Measurements from ENCODE around the gene ARHGAP1. TPM values are rescaled to one million over a fixed set of nuclear protein-coding genes. Genes with fewer than 3 reads are reported as not detected.

ARHGAP1 gene
- total RNA-seq, 1 experiment from 2014 or later, result 16.1 TPM

DNA sequence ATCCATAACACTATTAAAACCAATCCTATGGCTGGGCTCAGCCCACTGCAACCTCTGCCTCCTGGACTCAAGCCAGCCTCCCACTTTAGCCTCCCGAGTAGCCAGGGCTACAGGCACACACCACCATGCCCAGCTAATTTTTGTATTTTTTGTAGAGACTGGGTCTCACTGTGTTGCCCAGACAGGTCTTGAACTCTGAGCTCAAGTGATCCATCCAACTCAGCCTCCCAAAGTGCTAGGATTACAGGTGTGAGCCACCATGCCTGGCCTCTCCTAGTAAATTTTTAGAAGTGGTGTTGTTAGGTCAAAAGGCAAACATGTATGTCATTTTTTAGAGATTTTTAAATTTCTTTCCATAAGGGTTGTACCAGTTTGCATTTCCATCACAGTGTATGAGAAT is 32.8 kb upstream of the ARHGAP1 start:
- H2AFZ ChIP-seq (ENCODE audit: low read length), result no peak overlapping the region
- H3K27me3 ChIP-seq (ENCODE audit: low read length), result no peaks in the 10 kb centered on the region
- H3K9me2 ChIP-seq (replicated peaks; ENCODE audit: low read length), result no peaks in the 10 kb centered on the region
- H3K27ac ChIP-seq (ENCODE audit: low read length), result no peak overlapping the region
- no peak overlapping the region for H3K9ac ChIP-seq (ENCODE audit: low read length)
- no peaks in the 10 kb centered on the region for H3F3A ChIP-seq (ENCODE audit: low read length, unreplicated experiment)
- no peaks in the 10 kb centered on the region for H3K36me3 ChIP-seq (ENCODE audit: low read depth, low read length)
- CTCF ChIA-PET, result no interaction called here
- H3K9me3 ChIP-seq (ENCODE audit: low read length), result no peaks in the 10 kb centered on the region
- no peaks in the 10 kb centered on the region; the same call in none of the 2 replicates for H3K4me1 ChIP-seq (ENCODE audit: insufficient read depth, low read length)
- H3K4me2 ChIP-seq (ENCODE audit: low read length), result no peak overlapping the region
- POLR2A ChIA-PET (ENCODE audit: unreplicated experiment), result no interaction called here
- no peaks in the 10 kb centered on the region for H4K20me1 ChIP-seq (ENCODE audit: low read length)
- no peak for ATAC-seq
- TF ChIP-seq EZH2 (IDR thresholded peaks at IDR 0.05; ENCODE audit: low read length, unreplicated experiment) (no peak), EZH2phosphoT487 (IDR thresholded peaks at IDR 0.05; ENCODE audit: borderline replicate concordance, low read length) (no peak)
- TF ChIP-seq, protein P1, sequence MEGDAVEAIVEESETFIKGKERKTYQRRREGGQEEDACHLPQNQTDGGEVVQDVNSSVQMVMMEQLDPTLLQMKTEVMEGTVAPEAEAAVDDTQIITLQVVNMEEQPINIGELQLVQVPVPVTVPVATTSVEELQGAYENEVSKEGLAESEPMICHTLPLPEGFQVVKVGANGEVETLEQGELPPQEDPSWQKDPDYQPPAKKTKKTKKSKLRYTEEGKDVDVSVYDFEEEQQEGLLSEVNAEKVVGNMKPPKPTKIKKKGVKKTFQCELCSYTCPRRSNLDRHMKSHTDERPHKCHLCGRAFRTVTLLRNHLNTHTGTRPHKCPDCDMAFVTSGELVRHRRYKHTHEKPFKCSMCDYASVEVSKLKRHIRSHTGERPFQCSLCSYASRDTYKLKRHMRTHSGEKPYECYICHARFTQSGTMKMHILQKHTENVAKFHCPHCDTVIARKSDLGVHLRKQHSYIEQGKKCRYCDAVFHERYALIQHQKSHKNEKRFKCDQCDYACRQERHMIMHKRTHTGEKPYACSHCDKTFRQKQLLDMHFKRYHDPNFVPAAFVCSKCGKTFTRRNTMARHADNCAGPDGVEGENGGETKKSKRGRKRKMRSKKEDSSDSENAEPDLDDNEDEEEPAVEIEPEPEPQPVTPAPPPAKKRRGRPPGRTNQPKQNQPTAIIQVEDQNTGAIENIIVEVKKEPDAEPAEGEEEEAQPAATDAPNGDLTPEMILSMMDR (conservative IDR thresholded peaks at IDR 0.05; ENCODE audit: low read depth, low read length), result no peak
- intact Hi-C loops (cut with micrococcal nuclease), result no loop called here
- no peak for DNase-seq
- no peak overlapping the region for H3K4me3 ChIP-seq (ENCODE audit: low read length)
- H3K79me2 ChIP-seq (ENCODE audit: low read length), result no peaks in the 10 kb centered on the region
- BruUV-seq (replicated peaks), result no TSS peak

DNA sequence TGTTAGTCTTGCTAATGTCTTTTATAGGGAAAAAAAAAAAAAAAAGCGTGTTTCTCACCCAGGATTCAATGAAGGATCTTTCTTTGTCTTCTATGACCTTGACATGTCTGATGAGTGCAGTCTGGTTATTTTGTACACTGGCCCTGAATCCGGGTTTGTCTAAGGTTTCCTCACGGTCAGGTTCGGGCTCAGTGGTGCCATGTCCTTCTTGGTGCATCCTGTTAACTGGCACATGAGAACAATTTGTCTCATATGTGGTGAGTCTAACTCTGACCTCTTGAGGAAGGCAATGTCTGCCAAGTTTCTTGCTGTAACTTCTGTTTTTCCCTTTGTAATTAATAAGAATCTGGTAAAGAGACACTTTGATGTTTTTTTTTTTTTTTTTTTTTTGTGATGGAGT is 31.1 kb upstream of the ARHGAP1 start:
- no peak overlapping the region for H3K4me2 ChIP-seq (ENCODE audit: low read length)
- H3K27ac ChIP-seq (ENCODE audit: low read length), result no peak overlapping the region
- H3K4me1 ChIP-seq (ENCODE audit: insufficient read depth, low read length), result no peaks in the 10 kb centered on the region; the same call in none of the 2 replicates
- H4K20me1 ChIP-seq (ENCODE audit: low read length), result no peaks in the 10 kb centered on the region
- H3K79me2 ChIP-seq (ENCODE audit: low read length), result no peaks in the 10 kb centered on the region
- H3K27me3 ChIP-seq (ENCODE audit: low read length), result no peaks in the 10 kb centered on the region
- ChIA-PET CTCF (no interaction called here), POLR2A (ENCODE audit: unreplicated experiment) (no interaction called here)
- no peaks in the 10 kb centered on the region for H3K36me3 ChIP-seq (ENCODE audit: low read depth, low read length)
- H3F3A ChIP-seq (ENCODE audit: low read length, unreplicated experiment), result no peaks in the 10 kb centered on the region
- no peak overlapping the region for H3K9ac ChIP-seq (ENCODE audit: low read length)
- ATAC-seq (no peak), DNase-seq (no peak)
- H2AFZ ChIP-seq (ENCODE audit: low read length), result no peak overlapping the region
- no peak for TF ChIP-seq EZH2phosphoT487 (IDR thresholded peaks at IDR 0.05; ENCODE audit: borderline replicate concordance, low read length)
- intact Hi-C loops (cut with micrococcal nuclease), result no loop called here
- no peaks in the 10 kb centered on the region for H3K9me2 ChIP-seq (replicated peaks; ENCODE audit: low read length)
- BruUV-seq (replicated peaks), result no TSS peak
- H3K4me3 ChIP-seq (ENCODE audit: low read length), result no peak overlapping the region
- H3K9me3 ChIP-seq (ENCODE audit: low read length), result no peaks in the 10 kb centered on the region

DNA sequence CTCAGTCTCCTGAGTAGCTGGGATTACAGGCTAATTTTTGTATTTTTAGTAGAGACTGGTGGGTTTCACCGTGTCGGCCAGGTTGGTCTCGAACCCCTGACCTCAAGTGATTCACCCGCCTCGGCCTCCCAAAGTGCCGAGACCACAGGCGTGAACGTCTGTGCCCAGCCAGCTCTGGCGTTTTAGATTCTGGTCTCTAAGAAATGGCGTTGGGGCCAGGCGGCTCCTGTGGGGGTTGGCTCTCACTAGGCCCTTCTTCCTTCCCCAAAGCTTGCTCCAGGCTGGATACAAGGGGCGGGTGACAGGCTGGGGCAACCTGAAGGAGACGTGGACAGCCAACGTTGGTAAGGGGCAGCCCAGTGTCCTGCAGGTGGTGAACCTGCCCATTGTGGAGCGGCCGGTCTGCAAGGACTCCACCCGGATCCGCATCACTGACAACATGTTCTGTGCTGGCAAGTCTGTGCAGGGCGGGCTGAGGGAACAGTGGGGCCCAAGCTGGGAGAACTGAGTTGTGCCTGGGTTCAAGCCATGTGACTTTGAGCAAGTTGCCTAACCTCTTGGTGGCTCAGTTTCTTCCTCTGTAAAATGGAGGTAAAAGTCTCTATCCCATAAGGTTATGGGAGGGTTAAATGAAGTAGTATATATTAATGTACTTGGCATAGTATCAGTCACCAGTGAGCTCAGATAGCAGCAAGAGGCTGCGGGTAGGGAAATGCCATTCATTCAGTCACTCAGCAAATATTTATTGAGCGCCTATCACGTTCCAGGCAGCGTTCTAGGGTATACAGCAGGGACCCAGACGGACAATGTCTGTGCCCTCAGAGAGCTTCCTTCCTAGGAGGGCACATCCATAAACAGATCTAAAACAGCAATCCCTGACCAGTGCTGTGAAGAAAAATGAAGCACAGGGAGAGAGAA is 28.9 kb upstream of the ARHGAP1 start:
- TF ChIP-seq EZH2phosphoT487 (IDR thresholded peaks at IDR 0.05; ENCODE audit: borderline replicate concordance, low read length) (no peak), EZH2 (IDR thresholded peaks at IDR 0.05; ENCODE audit: low read length, unreplicated experiment) (no peak)
- TF ChIP-seq, protein P1 (conservative IDR thresholded peaks at IDR 0.05; ENCODE audit: low read depth, low read length), result no peak
- Histone ChIP-seq H3K27ac (ENCODE audit: low read length) (no peak overlapping the region), H3F3A (ENCODE audit: low read length, unreplicated experiment) (no peaks in the 10 kb centered on the region), H4K20me1 (ENCODE audit: low read length) (no peaks in the 10 kb centered on the region), H3K9me2 (replicated peaks; ENCODE audit: low read length) (no peaks in the 10 kb centered on the region), H3K4me1 (ENCODE audit: insufficient read depth, low read length) (no peaks in the 10 kb centered on the region), H2AFZ (ENCODE audit: low read length) (no peak overlapping the region), H3K9ac (ENCODE audit: low read length) (no peak overlapping the region), H3K4me2 (ENCODE audit: low read length) (no peak overlapping the region), H3K4me3 (ENCODE audit: low read length) (no peak overlapping the region), H3K9me3 (ENCODE audit: low read length) (no peaks in the 10 kb centered on the region), H3K27me3 (ENCODE audit: low read length) (no peaks in the 10 kb centered on the region), H3K79me2 (ENCODE audit: low read length) (no peaks in the 10 kb centered on the region), H3K36me3 (ENCODE audit: low read depth, low read length) (no peaks in the 10 kb centered on the region)
- ChIA-PET CTCF (no interaction called here), POLR2A (ENCODE audit: unreplicated experiment) (no interaction called here)
- intact Hi-C loops (cut with micrococcal nuclease), result no loop called here
- ATAC-seq (peak; percentile 38; the same call in 1 of the 2 replicates), DNase-seq (peak; percentile 34)
- BruUV-seq (replicated peaks), result no TSS peak

Data from PC-3 (cell line).